Fibroblast of pulmonary artery (primary cell): ENCODE measurements around the gene FBXO27.
"Not testable (repeated sequence)": the region's sequence is repeated elsewhere in the genome, so short reads cannot be mapped to it uniquely, and the experiment has no call there.

ENCODE experiments used
- DNase-seq: peaks from one replicate; pipeline ENCODE4 v3.0.0-alpha.2; 2010; ENCODE audit warnings: low read depth
- H3K4me3 ChIP-seq: replicated peaks from 2 replicates; pipeline ENCODE4 v1.5.1; 2011; ENCODE audit warnings: low read depth, mild to moderate bottlenecking, control low read depth, low read length, moderate library complexity
- TF ChIP-seq, protein P1 (sequence below): IDR thresholded peaks from 2 replicates; pipeline ENCODE4 v1.5.1; 2011; ENCODE audit warnings: mild to moderate bottlenecking, control low read depth, low read length, inconsistent platforms; ENCODE audit errors: missing control alignments

Gene FBXO27

DNA sequence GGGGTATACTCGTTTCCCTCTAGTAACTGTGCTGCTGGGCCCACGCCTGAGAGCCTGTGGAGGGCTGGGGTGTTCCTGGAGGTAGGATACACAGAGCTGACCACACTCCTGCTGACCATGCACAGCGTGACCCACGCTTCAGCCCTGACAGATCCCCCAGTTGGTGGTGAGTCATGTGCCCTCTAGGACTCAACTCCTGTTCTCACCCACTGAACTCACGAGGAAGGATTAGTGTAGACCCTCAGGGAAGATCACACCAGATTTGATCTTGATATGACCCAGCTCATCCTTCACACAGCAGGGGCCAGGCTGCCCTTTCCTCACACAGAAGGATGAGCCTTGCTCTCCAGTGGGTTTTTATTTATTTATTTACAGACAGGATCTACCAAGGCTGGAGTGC is 38.5 kb upstream of the FBXO27 start:
- no peak overlapping the region for H3K4me3 ChIP-seq
- TF ChIP-seq, protein P1, sequence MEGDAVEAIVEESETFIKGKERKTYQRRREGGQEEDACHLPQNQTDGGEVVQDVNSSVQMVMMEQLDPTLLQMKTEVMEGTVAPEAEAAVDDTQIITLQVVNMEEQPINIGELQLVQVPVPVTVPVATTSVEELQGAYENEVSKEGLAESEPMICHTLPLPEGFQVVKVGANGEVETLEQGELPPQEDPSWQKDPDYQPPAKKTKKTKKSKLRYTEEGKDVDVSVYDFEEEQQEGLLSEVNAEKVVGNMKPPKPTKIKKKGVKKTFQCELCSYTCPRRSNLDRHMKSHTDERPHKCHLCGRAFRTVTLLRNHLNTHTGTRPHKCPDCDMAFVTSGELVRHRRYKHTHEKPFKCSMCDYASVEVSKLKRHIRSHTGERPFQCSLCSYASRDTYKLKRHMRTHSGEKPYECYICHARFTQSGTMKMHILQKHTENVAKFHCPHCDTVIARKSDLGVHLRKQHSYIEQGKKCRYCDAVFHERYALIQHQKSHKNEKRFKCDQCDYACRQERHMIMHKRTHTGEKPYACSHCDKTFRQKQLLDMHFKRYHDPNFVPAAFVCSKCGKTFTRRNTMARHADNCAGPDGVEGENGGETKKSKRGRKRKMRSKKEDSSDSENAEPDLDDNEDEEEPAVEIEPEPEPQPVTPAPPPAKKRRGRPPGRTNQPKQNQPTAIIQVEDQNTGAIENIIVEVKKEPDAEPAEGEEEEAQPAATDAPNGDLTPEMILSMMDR, result no peak
- DNase-seq, result no peak

DNA sequence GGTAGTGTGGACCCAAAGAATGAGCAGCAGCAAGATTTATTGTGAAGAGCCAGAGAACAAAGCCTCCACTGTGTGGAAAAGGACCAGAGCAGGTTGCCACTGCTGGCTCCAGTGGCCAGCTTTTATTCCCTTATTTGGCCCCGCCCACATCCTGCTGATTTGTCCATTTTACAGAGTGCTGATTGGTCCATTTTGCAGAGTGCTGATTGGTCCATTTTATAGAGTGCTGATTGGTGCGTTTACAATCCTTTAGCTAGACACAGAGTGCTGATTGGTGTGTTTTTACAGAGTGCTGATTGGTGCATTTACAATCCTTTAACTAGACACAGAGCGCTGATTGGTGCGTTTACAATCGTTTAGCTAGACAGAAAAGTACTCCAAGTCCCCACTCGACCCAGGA is 35.9 kb upstream of the FBXO27 start:
- DNase-seq, result not testable (repeated sequence)

DNA sequence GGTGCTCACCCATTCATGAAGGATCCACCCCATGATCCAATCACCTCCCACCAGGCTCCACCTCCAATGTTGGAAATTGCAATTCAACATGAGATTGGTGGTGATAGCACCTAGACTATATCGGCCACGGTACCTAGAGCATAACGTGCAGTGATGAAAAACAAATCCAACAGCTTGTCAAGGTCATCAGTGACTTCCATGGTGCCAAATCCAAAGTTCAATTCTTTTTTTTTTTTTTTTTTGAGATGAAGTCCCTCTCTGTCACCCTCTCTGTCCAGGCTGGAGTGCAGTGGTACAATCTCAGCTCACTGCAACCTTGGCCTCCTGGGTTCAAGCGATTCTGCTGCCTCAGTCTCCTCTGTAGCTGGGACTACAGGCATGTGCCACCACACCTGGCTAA is 34.8 kb upstream of the FBXO27 start:
- no peak for DNase-seq
- no peak overlapping the region for H3K4me3 ChIP-seq
- TF ChIP-seq, protein P1, result no peak

More for the DNA sequence above, 35.9 kb upstream of the FBXO27 start:
- H3K4me3 ChIP-seq, result not testable (repeated sequence)

DNA sequence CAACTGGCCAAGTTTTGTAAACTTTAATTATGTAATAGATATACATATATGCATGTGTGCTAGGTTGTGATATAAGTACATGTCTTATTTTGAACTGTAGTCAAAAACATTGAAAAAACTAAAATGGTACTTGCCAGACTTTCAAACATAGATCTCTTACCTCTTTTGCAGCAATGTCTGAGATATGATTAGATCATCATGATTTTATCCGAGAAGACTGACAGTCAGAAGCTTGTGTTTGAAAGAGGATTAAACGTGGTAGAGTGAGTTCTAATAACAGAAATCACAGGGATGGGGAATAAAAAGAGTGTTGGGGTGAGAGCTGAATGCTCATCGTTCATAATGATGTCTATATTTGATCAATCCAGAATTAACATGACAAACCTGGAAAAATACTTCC is 33.6 kb upstream of the FBXO27 start:
- TF ChIP-seq, protein P1, result no peak
- no peak overlapping the region for H3K4me3 ChIP-seq
- DNase-seq, result no peak

DNA sequence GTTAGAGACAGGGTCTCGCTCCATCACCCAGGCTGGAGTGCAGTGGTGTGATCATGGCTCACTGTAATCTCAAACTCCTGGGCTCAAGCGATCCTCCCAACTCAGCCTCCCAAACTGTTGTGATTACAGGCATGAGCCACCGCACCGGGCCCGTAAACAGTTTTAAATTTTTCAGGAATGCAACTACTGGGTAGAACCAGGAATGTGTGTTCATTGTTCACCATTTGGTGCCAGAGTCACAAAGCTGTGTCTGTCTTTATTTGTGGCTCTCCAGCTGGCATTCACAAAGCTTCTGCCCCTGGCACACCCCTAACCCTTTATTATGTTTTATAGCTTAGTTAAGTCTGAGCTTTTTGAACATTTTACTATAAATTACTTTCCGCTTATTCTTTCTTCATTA is 32.1 kb upstream of the FBXO27 start:
- H3K4me3 ChIP-seq, result no peak overlapping the region
- DNase-seq, result no peak
- TF ChIP-seq, protein P1, result no peak

DNA sequence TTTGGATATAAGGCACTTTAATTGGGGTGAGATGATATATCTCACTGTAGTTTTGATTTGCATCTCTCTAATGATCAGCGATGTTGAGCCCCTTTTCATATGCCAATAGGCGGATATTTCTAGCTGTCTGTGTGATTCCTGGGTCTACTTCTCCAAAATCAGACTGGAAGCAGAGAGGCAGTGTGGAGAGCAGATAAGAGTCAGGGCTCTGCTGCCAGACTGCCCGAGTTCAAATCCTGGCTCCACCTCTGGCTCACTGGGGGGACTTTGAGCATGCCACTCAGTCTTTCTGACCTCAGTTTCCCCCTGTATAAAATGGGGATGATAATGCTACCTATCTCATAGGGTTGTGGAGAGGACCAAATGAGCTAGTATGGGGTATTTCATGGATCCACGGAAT is 27.8 kb upstream of the FBXO27 start:
- no peak for DNase-seq
- TF ChIP-seq, protein P1, result no peak
- no peak overlapping the region for H3K4me3 ChIP-seq

DNA sequence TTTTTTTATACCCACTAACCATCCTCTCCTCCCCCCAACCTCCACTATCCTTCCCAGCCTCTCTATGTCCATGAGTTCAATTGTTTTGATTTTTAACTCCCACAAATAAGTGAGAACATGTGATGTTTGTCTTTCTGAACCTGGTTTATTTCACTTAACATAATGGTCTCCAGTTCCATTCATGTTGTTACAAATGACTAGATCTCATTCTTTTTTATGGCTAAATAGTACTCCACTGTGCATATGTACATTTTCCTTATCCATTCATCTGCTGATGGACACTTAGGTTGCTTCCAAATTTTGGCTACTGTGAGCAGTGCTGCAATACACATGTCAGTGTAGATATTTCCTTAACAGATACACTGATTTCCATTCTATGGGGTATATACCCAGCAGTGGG is 27.0 kb upstream of the FBXO27 start:
- TF ChIP-seq, protein P1, result no peak
- H3K4me3 ChIP-seq, result no peak overlapping the region
- DNase-seq, result no peak

DNA sequence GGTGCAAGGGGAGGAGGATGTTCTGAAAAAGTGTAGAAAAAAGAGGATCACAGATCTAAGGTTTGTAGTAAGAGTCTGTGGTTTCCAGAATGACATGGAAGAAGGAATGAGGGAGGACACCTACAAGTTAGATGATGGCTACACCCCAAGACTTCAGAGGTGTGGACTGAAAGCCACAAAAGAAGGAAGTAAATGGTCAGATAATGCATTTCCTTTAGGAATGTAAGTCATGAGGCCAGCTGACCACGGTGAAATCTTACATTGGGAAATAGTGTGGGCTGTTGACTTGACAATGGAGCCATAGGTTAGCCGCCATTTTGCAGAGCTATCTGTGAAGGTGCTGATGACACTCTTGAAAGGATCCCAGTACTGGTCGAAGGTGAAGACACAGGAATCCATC is 25.3 kb upstream of the FBXO27 start:
- TF ChIP-seq, protein P1, result no peak
- no peak overlapping the region for H3K4me3 ChIP-seq
- peak; percentile 21 for DNase-seq
